SK-N-SH treated with all-trans-retinoic acid at 6 μM for 48 hours (cell line): ENCODE measurements around the gene CDK15.

Source experiments
- GLIS3 ChIP-seq: fragments of 250-450 bp; sonication (Bioruptor Pico); IDR thresholded peaks from 2 replicates; pipeline ENCODE4 v1.5.0; 2020; ENCODE audit warnings: mild to moderate bottlenecking, moderate library complexity
- PATZ1 ChIP-seq: fragments of 250-450 bp; sonication (Bioruptor Pico); IDR thresholded peaks from 2 replicates; pipeline ENCODE4 v1.8.0; 2020; ENCODE audit warnings: mild to moderate bottlenecking, moderate library complexity, borderline replicate concordance
- PPARA ChIP-seq: fragments of 250-450 bp; sonication (Bioruptor Pico); IDR thresholded peaks from 2 replicates; pipeline ENCODE4 v1.5.0; 2020; ENCODE audit warnings: mild to moderate bottlenecking, borderline replicate concordance
- RARB ChIP-seq: fragments of 250-450 bp; sonication (Bioruptor Pico); IDR thresholded peaks from 2 replicates; pipeline ENCODE4 v1.8.0; 2021; ENCODE audit warnings: mild to moderate bottlenecking, moderate library complexity
- SNAI2 ChIP-seq: fragments of 250-450 bp; sonication (Bioruptor Pico); IDR thresholded peaks from 2 replicates; pipeline ENCODE4 v1.5.0; 2020; ENCODE audit warnings: mild to moderate bottlenecking, moderate library complexity
- TSHZ2 ChIP-seq: fragments of 250-450 bp; sonication (Bioruptor Pico); IDR thresholded peaks from 2 replicates; pipeline ENCODE4 v1.5.0; 2020; ENCODE audit warnings: mild to moderate bottlenecking, moderate library complexity
- ZFP3 ChIP-seq: fragments of 250-450 bp; sonication (Bioruptor Pico); IDR thresholded peaks from 2 replicates; pipeline ENCODE4 v1.5.0; 2020; ENCODE audit warnings: mild to moderate bottlenecking, moderate library complexity
- ZFP30 ChIP-seq: fragments of 450-650 bp; formaldehyde crosslinking; IDR thresholded peaks from 2 replicates; pipeline ENCODE4 v1.5.0; 2022; ENCODE audit warnings: mild to moderate bottlenecking, moderate library complexity
- ZNF565 ChIP-seq: fragments of 450-650 bp; formaldehyde crosslinking; conservative IDR thresholded peaks from 2 replicates; pipeline ENCODE4 v1.5.0; 2020; ENCODE audit warnings: low read depth, mild to moderate bottlenecking, moderate library complexity

GRCh38 chr2:201816657-201817575 lies 10.6 kb downstream of the CDK15 start:
- no peak for TF ChIP-seq ZFP3 (CRISPR knock-in tag)
- TF ChIP-seq GLIS3 (CRISPR knock-in tag) = no peak
- no peak for TF ChIP-seq SNAI2 (CRISPR knock-in tag)
- TF ChIP-seq TSHZ2 (CRISPR knock-in tag) = no peak
- no peak for TF ChIP-seq RARB (CRISPR knock-in tag)
- no peak for TF ChIP-seq PATZ1 (CRISPR knock-in tag)
- no peak for TF ChIP-seq ZFP30 (CRISPR knock-in tag)
- TF ChIP-seq ZNF565 = no peak
- no peak for TF ChIP-seq PPARA (CRISPR knock-in tag)
